ENCODE results near the gene CENPN. TPM values are rescaled to one million over a fixed set of nuclear protein-coding genes. Genes with fewer than 3 reads are reported as not detected.

Gene CENPN
- total and polyA plus RNA-seq, 7 donors, result 3.8 to 12.1 (median 5.3) TPM

DNA sequence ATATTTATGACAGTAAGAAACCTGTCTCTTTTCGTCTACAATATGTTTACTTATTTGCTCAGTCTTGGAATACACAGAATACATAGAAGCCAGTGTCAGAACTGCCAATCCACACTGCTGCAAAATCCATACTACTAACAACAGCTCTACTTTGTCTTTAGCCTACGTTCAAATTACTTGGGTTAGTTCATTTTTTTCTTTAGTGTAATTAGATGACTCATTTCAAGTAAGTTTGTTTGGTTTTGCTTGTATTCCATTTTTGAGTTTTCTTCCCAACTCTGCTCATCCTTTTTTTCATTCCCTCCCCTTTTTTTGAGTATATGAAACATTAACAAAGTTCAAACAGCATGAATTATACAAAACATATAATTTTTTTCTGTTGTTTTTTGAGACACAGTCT lies 17.2 kb upstream of the CENPN start:
- intact Hi-C loops (cut with DNase I), result no loop called here
- WGBS, 2 donors, result 8 to 31% methylated on average over 2 of the region's 2 CpGs

DNA sequence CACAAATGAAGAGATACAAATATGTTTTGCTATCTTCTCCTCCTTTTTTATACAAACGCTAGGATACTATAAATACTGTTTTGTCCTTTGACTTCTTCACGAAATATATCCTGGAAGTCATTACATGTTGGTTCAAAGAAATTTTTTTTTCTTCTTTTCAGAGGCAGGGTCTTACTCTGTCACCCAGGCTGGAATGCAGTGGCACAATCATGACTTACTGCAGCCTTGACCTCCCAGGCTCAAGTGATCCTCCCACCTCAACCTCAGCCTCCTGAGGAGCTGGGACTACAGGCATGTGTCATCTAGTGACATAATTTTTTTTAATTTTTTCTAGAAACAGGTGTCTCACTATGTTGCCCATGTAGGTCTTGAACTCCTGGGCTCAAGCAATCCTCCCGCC lies 16.4 kb upstream of the CENPN start:
- no peaks in the 10 kb centered on the region for H3K4me1 ChIP-seq
- TF ChIP-seq EP300 (IDR thresholded peaks at IDR 0.05), result no peak
- TF ChIP-seq POLR2AphosphoS5 (IDR thresholded peaks at IDR 0.05), result no peak
- 89 to 96% methylated on average over 3 of the region's 3 CpGs for WGBS, 2 donors
- no peak overlapping the region for H3K4me3 ChIP-seq
- no peaks in the 10 kb centered on the region for H3K27me3 ChIP-seq
- no peaks in the 10 kb centered on the region for H3K9me3 ChIP-seq
- no peak for DNase-seq
- H3K36me3 ChIP-seq, result no peaks in the 10 kb centered on the region
- intact Hi-C loops (cut with DNase I), result no loop called here
- no peak overlapping the region for H3K27ac ChIP-seq

More for the DNA sequence above, 17.2 kb upstream of the CENPN start:
- H3K4me3 ChIP-seq, result no peak overlapping the region
- H3K4me1 ChIP-seq, result no peaks in the 10 kb centered on the region
- H3K36me3 ChIP-seq, result no peaks in the 10 kb centered on the region
- no peaks in the 10 kb centered on the region for H3K27me3 ChIP-seq
- no peaks in the 10 kb centered on the region for H3K9me3 ChIP-seq
- TF ChIP-seq, protein P1, sequence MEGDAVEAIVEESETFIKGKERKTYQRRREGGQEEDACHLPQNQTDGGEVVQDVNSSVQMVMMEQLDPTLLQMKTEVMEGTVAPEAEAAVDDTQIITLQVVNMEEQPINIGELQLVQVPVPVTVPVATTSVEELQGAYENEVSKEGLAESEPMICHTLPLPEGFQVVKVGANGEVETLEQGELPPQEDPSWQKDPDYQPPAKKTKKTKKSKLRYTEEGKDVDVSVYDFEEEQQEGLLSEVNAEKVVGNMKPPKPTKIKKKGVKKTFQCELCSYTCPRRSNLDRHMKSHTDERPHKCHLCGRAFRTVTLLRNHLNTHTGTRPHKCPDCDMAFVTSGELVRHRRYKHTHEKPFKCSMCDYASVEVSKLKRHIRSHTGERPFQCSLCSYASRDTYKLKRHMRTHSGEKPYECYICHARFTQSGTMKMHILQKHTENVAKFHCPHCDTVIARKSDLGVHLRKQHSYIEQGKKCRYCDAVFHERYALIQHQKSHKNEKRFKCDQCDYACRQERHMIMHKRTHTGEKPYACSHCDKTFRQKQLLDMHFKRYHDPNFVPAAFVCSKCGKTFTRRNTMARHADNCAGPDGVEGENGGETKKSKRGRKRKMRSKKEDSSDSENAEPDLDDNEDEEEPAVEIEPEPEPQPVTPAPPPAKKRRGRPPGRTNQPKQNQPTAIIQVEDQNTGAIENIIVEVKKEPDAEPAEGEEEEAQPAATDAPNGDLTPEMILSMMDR (IDR thresholded peaks at IDR 0.05), result no peak
- TF ChIP-seq POLR2A (IDR thresholded peaks at IDR 0.05), result no peak
- TF ChIP-seq EP300 (IDR thresholded peaks at IDR 0.05), result no peak
- TF ChIP-seq POLR2AphosphoS5 (IDR thresholded peaks at IDR 0.05), result no peak
- no peak overlapping the region for H3K27ac ChIP-seq
- no peak for DNase-seq

DNA sequence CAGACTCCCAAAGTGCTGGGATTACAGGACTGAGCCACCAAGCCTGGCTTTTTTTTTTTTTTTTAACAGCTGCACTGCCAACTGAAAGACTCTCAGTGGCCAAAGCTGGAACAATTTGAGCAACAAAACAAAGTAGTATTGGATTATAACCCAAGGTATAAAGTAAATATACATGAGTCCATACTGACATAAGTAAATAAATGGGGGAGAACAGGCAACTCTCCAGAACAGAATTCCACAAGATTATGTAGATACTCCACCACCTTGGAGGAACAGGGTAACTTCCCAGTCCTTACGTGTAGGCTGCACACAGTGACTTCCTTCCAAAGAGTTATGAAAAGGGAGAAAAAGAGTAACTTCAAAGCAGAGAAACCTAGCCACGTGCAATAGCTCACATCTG lies 16.0 kb upstream of the CENPN start:
- 68 to 83% methylated on average over 2 of the region's 2 CpGs for WGBS, 2 donors
- Histone ChIP-seq H3K4me3 (no peak overlapping the region), H3K4me1 (no peaks in the 10 kb centered on the region), H3K36me3 (no peaks in the 10 kb centered on the region), H3K27me3 (no peaks in the 10 kb centered on the region), H3K27ac (no peak overlapping the region), H3K9me3 (no peaks in the 10 kb centered on the region)
- TF ChIP-seq, protein P1 (IDR thresholded peaks at IDR 0.05), result no peak
- DNase-seq, result no peak
- intact Hi-C loops (cut with DNase I), result no loop called here

DNA sequence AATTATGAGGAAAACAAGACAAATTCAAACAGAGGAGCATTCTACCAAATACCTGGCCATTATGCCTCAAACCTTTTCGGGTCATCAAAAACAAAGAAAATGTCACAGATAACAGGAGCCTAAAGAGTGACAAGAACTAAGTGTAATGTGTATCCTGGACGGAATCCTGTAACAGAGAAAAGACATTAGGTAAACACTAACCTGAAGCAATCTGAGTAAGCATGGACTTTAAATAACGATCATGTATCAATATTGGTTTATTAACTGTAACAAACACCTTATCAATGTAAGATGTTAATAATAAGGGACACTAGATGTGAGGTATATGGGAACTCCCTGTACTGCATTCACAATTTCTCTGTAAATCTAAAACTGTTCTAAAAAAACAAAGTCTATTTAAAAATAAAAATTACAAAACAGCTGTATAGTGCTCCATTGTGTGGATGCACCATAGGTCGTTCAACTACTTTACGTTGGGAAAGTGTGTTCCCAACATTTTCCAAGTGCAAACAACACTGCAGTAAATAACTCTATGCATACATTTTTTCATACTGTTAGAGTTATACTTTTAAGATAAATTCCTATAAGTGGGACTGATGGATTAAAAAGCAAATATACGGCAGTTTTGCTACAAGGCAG lies 15.1 kb upstream of the CENPN start:
- WGBS, 2 donors, result 61 to 63% methylated on average over 6 of the region's 6 CpGs
- TF ChIP-seq EP300 (IDR thresholded peaks at IDR 0.05) (no peak), POLR2AphosphoS5 (IDR thresholded peaks at IDR 0.05) (no peak), POLR2A (IDR thresholded peaks at IDR 0.05) (no peak)
- TF ChIP-seq, protein P1 (IDR thresholded peaks at IDR 0.05), result no peak
- Histone ChIP-seq H3K9me3 (no peaks in the 10 kb centered on the region), H3K4me1 (peaks cover 0 to 9% (median 4%) of the 10 kb centered on the region in 4 donors), H3K36me3 (no peaks in the 10 kb centered on the region), H3K27me3 (no peaks in the 10 kb centered on the region), H3K4me3 (no peak overlapping the region), H3K27ac (no peak overlapping the region)
- intact Hi-C loops (cut with DNase I), result no loop called here
- no peak for DNase-seq

DNA sequence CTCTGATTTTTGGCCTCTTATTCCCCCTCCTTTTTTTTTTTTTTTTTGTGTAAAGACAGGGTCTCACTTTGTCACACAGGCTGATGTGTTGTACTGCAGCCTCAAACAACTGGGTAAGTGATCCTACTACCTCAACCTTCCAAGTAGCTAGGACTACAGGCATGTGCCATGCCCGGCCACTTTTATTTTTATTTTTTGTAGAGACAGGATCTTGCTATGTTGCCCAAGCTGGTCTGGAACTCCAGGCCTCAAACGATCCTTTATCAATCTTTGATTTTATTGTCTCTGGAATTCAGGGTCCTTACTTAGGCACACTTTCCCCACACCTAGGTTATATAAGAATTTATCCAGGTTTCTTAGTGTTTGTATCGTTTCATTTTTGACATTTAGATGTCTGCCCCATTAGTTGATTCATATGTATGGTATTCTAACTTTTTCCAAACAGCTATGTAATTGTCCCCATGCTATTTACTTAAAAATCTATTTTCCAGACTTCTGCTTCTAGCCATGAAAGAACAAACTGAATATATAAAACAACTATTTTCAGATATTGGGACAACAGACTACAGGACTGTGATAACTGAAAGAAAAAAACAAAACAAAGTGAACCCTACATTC lies 14.2 kb upstream of the CENPN start:
- intact Hi-C loops (cut with DNase I), result no loop called here

More for the DNA sequence above, 14.2 kb upstream of the CENPN start:
- no peak overlapping the region for H3K4me3 ChIP-seq
- DNase-seq, result no peak
- H3K27ac ChIP-seq, result no peak overlapping the region
- 43 to 57% methylated on average over 3 of the region's 3 CpGs for WGBS, 2 donors
- no peaks in the 10 kb centered on the region for H3K27me3 ChIP-seq
- H3K4me1 ChIP-seq, result peaks cover 0 to 16% (median 6%) of the 10 kb centered on the region in 4 donors
- TF ChIP-seq POLR2AphosphoS5 (IDR thresholded peaks at IDR 0.05) (no peak), EP300 (IDR thresholded peaks at IDR 0.05) (no peak), POLR2A (IDR thresholded peaks at IDR 0.05) (no peak)
- TF ChIP-seq, protein P1 (IDR thresholded peaks at IDR 0.05), result no peak
- no peaks in the 10 kb centered on the region for H3K9me3 ChIP-seq
- no peaks in the 10 kb centered on the region for H3K36me3 ChIP-seq
